Endodermal cell (in vitro differentiated cells): ENCODE data around the gene ATRNL1. TPM values are rescaled to one million over a fixed set of nuclear protein-coding genes. Genes with fewer than 3 reads are reported as not detected.

ENCODE experiments used
- DNase-seq: peaks from one replicate; pipeline ENCODE4 v3.0.0-alpha.2; 2017
- H3K27ac ChIP-seq: 2 replicates; pipeline ENCODE4 v1.5.1; 2013; ENCODE audit warnings: mild to moderate bottlenecking, low read depth, low read length, moderate library complexity
- H3K27me3 ChIP-seq: 2 replicates; pipeline ENCODE4 v1.6.1; 2013; ENCODE audit warnings: mild to moderate bottlenecking, low read length, moderate library complexity; ENCODE audit not compliant: insufficient read depth, control insufficient read depth, poor library complexity, severe bottlenecking
- H3K36me3 ChIP-seq: 2 replicates; pipeline ENCODE4 v1.7.0; 2013; ENCODE audit warnings: mild to moderate bottlenecking, low read length, moderate library complexity; ENCODE audit not compliant: control insufficient read depth, insufficient read depth
- H3K4me1 ChIP-seq: one replicate; pipeline ENCODE4 v1.7.0; 2013; ENCODE audit warnings: low read length; ENCODE audit not compliant: control insufficient read depth, insufficient read depth
- H3K4me3 ChIP-seq: 2 replicates; pipeline ENCODE4 v1.5.1; 2013; ENCODE audit warnings: mild to moderate bottlenecking, low read length, moderate library complexity
- H3K9ac ChIP-seq: 2 replicates; pipeline ENCODE4 v1.6.1; 2013; ENCODE audit warnings: mild to moderate bottlenecking, low read length, moderate library complexity; ENCODE audit not compliant: poor library complexity, severe bottlenecking; ENCODE audit errors: extremely low read depth
- H3K9me3 ChIP-seq: 2 replicates; pipeline ENCODE4 v1.6.1; 2013; ENCODE audit warnings: mild to moderate bottlenecking, low read length, moderate library complexity; ENCODE audit not compliant: control insufficient read depth
- H3K27ac Mint-ChIP-seq: 2 replicates; pipeline ENCODE4 v1.8.0; 2020; ENCODE audit warnings: mixed read lengths
- H3K27me3 Mint-ChIP-seq: 2 replicates; pipeline ENCODE4 v1.8.0; 2021; ENCODE audit warnings: mild to moderate bottlenecking, mixed read lengths; ENCODE audit not compliant: insufficient read depth
- H3K36me3 Mint-ChIP-seq: 2 replicates; pipeline ENCODE4 v1.8.0; 2020; ENCODE audit warnings: low read depth, mixed read lengths
- H3K4me1 Mint-ChIP-seq: 2 replicates; pipeline ENCODE4 v1.8.0; 2020; ENCODE audit warnings: mixed read lengths
- H3K4me3 Mint-ChIP-seq: 2 replicates; pipeline ENCODE4 v1.8.0; 2020; ENCODE audit warnings: mild to moderate bottlenecking, moderate library complexity, mixed read lengths
- H3K9me3 Mint-ChIP-seq: 2 replicates; pipeline ENCODE4 v1.8.0; 2020; ENCODE audit warnings: mild to moderate bottlenecking, mixed read lengths
- WGBS, 2 experiments: methylation state at CpG; one replicate each; pipeline versions ENCODE4 v1.1.5 to v1.1.7; 2013; ENCODE audit warnings: missing lambda C conversion rate in 2 of 2, mixed read lengths in 1 of 2; ENCODE audit not compliant: insufficient coverage in 1 of 2, insufficient read length in 1 of 2; 5-methylcytosine and 5-hydroxymethylcytosine counted together
- total RNA-seq, 2 donors: library from RNA; stranded (reverse); fragmentation: NEBNext Ultra II Directional in 1 of 2; extraction: Animal tissue kit (Norgen Biotek cat#: 25700) in 1 of 2; gene quantifications; 2 replicates in 1 of 2; 3 replicates in 1 of 2; pipeline ENCODE4 v1.2.1, GENCODE V29; 2021
- TF ChIP-seq, protein P1 (sequence below): fragments of 200-600 bp; sonication (generic); conservative IDR thresholded peaks from 2 replicates; pipeline ENCODE4 v1.5.0; 2021; ENCODE audit warnings: antibody characterized with exemption, mild to moderate bottlenecking

ATRNL1 gene
- total RNA-seq, 2 donors from 2014 or later = 8.0 to 9.0 TPM

DNA sequence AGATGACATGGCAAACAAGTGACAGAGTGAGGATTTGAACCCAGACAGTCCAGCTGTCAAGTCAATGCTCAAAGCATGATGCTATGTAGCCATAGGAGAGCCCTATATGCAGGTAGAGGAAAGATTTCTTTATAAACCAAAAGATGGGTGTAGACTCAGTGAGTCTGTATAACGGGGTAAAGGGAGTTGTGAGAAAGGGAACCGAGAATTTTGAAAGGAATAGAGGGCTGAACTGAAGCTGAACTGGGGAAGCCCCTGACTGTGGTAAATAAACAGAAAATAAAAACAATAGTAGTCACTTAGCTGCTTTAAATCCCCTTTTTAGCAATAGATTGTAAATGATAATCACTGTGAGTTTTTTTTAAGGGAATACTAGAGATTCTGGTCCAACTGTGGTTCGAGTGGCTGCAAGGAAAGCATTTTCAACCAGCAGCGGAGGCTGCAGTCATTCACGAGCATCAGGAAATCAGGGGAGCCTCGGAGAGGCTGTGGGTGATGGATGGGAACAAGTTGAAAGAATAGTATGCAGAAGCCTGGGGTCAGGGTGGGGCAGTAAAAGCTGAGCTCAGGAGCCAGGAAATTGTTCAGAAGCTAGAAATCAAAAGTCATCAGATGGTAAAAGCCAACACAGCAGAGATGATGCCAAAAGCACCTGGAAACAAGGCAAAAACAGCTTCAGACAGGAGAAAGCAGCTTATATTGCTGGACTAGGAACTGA is 786.4 kb downstream of the ATRNL1 start:
- Histone ChIP-seq H3K9ac (no peak overlapping the region), H3K4me3 (no peak overlapping the region), H3K27me3 (no peaks in the 10 kb centered on the region), H3K27ac (no peak overlapping the region), H3K9me3 (no peaks in the 10 kb centered on the region), H3K4me1 (peaks cover 13% of the 10 kb centered on the region), H3K36me3 (no peaks in the 10 kb centered on the region)
- H3K4me1 Mint-ChIP-seq = peaks cover 58% of the 10 kb centered on the region
- H3K9me3 Mint-ChIP-seq = peaks cover 15% of the 10 kb centered on the region
- no peak overlapping the region for H3K27ac Mint-ChIP-seq
- H3K4me3 Mint-ChIP-seq = no peak overlapping the region
- TF ChIP-seq, protein P1, sequence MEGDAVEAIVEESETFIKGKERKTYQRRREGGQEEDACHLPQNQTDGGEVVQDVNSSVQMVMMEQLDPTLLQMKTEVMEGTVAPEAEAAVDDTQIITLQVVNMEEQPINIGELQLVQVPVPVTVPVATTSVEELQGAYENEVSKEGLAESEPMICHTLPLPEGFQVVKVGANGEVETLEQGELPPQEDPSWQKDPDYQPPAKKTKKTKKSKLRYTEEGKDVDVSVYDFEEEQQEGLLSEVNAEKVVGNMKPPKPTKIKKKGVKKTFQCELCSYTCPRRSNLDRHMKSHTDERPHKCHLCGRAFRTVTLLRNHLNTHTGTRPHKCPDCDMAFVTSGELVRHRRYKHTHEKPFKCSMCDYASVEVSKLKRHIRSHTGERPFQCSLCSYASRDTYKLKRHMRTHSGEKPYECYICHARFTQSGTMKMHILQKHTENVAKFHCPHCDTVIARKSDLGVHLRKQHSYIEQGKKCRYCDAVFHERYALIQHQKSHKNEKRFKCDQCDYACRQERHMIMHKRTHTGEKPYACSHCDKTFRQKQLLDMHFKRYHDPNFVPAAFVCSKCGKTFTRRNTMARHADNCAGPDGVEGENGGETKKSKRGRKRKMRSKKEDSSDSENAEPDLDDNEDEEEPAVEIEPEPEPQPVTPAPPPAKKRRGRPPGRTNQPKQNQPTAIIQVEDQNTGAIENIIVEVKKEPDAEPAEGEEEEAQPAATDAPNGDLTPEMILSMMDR = no peak
- peaks cover 2% of the 10 kb centered on the region for H3K36me3 Mint-ChIP-seq
- DNase-seq = no peak
- peaks cover 47% of the 10 kb centered on the region for H3K27me3 Mint-ChIP-seq
- WGBS, 2 experiments = 71 to 76% methylated on average over 6 of the region's 6 CpGs

DNA sequence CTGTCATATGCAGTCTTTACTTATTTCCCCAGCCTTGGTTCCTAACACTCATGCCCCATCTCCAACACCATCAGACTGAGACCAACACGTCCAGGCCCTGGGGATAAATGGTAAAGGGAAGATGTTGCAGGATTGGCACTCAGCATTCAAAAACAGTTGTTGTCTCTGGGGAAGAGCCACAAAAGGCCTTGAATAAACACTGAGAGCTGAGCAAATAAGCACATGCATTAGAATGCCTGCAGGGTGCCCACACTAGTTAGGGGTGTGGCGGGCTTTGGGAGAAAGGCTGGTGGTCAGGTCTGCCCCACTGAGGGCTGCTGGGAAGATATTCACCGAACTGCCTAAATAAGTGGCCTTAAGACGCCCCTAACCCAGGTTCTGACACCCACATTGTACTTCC is 788.9 kb downstream of the ATRNL1 start:
- Histone ChIP-seq H3K36me3 (no peaks in the 10 kb centered on the region), H3K9me3 (no peaks in the 10 kb centered on the region), H3K4me1 (peaks cover 12% of the 10 kb centered on the region), H3K9ac (no peak overlapping the region), H3K27ac (no peak overlapping the region), H3K27me3 (no peaks in the 10 kb centered on the region), H3K4me3 (no peak overlapping the region)
- Mint-ChIP-seq H3K27ac (no peak overlapping the region), H3K27me3 (peaks cover 47% of the 10 kb centered on the region), H3K36me3 (peaks cover 2% of the 10 kb centered on the region), H3K4me1 (peaks cover 54% of the 10 kb centered on the region), H3K4me3 (peak overlapping the region; percentile 8), H3K9me3 (peaks cover 15% of the 10 kb centered on the region)
- TF ChIP-seq, protein P1 = no peak
- 65 to 71% methylated on average over 2 to 4 of the region's 4 CpGs for WGBS, 2 experiments
- peak; percentile 74 for DNase-seq

DNA sequence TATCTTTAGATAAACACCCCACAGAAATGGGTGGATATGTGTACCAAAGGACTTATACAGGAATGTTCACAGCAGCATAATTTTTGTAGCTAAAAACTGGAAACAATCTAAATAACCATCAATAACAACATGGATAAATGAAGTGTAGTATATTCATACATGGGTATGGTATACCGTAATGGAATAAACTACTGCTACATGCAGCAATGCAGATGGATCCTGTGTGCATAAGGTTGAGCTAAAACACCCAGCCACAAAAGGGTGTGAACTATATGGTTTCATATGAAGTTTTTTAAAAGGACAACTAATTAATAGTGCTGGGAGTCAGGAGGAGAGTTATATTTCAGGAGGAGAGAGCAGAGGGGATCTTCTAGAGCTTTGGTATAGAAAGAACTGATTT is 790.2 kb downstream of the ATRNL1 start:
- H3K27me3 ChIP-seq = no peaks in the 10 kb centered on the region
- Mint-ChIP-seq H3K4me1 (peaks cover 57% of the 10 kb centered on the region), H3K36me3 (peaks cover 2% of the 10 kb centered on the region), H3K27ac (no peak overlapping the region), H3K27me3 (peaks cover 47% of the 10 kb centered on the region), H3K4me3 (no peak overlapping the region), H3K9me3 (peaks cover 15% of the 10 kb centered on the region)
- peaks cover 9% of the 10 kb centered on the region for H3K4me1 ChIP-seq
- H3K9me3 ChIP-seq = no peaks in the 10 kb centered on the region
- no peak overlapping the region for H3K4me3 ChIP-seq
- no peak overlapping the region for H3K27ac ChIP-seq
- DNase-seq = no peak
- 90% methylated on average over 1 of the region's 1 CpG; no CpG with 5 or more reads in 1 of the 2 experiments for WGBS, 2 experiments
- TF ChIP-seq, protein P1 = no peak
- H3K36me3 ChIP-seq = no peaks in the 10 kb centered on the region
- no peak overlapping the region for H3K9ac ChIP-seq
